ENCODE data around the gene PTPRJ.

DNA sequence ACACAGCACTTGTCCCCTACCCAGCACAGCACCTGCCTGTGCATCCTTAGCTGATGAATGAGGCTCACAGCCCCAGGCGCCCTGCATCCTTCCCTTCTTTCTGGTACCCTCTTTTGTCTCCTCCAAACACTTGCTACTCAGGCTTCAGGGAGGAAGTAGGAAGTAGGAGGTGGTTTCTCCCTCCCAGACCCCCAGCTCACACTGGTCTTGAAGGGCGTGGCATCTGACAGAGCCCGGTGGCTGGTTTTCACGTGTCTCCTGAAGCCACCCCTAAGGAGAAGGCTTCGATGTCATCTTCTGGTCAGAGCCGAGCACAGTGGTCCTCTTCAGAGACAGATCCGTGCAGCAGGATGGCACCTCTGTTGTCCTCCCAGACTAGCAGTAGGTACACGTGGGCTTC lies 109.8 kb downstream of the PTPRJ start:
- TF ChIP-seq, protein P1, sequence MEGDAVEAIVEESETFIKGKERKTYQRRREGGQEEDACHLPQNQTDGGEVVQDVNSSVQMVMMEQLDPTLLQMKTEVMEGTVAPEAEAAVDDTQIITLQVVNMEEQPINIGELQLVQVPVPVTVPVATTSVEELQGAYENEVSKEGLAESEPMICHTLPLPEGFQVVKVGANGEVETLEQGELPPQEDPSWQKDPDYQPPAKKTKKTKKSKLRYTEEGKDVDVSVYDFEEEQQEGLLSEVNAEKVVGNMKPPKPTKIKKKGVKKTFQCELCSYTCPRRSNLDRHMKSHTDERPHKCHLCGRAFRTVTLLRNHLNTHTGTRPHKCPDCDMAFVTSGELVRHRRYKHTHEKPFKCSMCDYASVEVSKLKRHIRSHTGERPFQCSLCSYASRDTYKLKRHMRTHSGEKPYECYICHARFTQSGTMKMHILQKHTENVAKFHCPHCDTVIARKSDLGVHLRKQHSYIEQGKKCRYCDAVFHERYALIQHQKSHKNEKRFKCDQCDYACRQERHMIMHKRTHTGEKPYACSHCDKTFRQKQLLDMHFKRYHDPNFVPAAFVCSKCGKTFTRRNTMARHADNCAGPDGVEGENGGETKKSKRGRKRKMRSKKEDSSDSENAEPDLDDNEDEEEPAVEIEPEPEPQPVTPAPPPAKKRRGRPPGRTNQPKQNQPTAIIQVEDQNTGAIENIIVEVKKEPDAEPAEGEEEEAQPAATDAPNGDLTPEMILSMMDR (optimal IDR thresholded peaks at IDR 0.05 in 1 of 3, IDR thresholded peaks at IDR 0.05 in 1 of 3, conservative IDR thresholded peaks at IDR 0.05 in 1 of 3; ENCODE audit: extremely low read depth in 1 of 3, insufficient read depth in 2 of 3, low read length in 3 of 3): no peak
- no peak for TF ChIP-seq EZH2 (IDR thresholded peaks at IDR 0.05; ENCODE audit: low read length)
